Esophagus muscularis mucosa (tissue), 3 donors: ENCODE results near the gene PRSS16.

Experiments
- POLR2A ChIP-seq: fragments of 450-650 bp; IDR thresholded peaks from one replicate; pipeline ENCODE4 v1.6.1; 2017; ENCODE audit warnings: antibody characterized with exemption, moderate library complexity, mild to moderate bottlenecking, low read depth
- POLR2AphosphoS5 ChIP-seq, 2 donors: sonication (generic); formaldehyde crosslinking; IDR thresholded peaks; one replicate each; pipeline ENCODE4 v1.6.1; 2017; ENCODE audit warnings: antibody characterized with exemption in 2 of 2
- TF ChIP-seq, protein P1 (sequence below), 3 experiments: fragments of 200-600 bp in 2 of 3; fragments of 450-650 bp in 1 of 3; sonication (generic) in 2 of 3; IDR thresholded peaks; one replicate each; pipeline ENCODE4 v1.5.1; 2017 to 2019; ENCODE audit warnings: antibody characterized with exemption in 3 of 3, mild to moderate bottlenecking in 2 of 3, moderate library complexity in 1 of 3

DNA sequence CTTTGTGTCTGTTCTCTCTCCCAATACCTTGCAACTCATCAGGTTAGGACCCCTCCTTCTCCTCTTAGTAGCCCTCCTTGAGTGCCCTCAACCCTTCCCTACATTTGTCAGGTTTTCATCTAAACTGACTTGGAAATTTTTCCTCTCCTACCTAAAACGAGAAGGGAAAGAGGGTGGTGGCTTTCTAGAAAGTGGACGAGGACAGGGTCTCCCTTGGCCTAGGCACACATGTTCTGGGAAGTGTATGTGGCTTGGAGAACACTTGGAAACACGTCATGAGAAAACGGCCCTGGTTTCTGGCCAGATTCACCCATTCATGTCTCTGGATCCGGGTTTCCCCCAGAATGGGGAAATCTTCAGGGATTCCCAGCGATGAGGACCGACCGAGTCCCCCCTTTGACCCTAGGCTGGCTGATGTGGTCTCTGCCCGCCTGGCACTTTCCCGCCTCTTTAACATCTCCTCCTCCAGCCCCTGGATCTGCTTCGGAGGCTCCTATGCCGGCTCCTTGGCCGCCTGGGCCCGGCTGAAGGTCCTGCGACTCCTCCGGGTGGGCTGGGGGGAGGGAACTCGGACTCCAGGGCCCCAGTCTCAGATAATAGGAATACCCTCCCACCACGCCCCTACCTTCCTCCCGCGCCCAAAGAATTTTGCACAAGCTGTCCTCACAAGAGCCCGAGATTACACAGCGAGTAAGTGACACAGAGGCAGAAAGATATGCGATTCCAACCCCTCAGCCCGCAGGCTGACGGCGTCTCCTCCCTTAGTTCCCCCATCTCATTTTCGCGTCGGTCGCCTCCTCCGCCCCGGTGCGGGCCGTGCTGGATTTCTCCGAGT is 3.0 kb downstream of the PRSS16 start:
- TF ChIP-seq, protein P1, sequence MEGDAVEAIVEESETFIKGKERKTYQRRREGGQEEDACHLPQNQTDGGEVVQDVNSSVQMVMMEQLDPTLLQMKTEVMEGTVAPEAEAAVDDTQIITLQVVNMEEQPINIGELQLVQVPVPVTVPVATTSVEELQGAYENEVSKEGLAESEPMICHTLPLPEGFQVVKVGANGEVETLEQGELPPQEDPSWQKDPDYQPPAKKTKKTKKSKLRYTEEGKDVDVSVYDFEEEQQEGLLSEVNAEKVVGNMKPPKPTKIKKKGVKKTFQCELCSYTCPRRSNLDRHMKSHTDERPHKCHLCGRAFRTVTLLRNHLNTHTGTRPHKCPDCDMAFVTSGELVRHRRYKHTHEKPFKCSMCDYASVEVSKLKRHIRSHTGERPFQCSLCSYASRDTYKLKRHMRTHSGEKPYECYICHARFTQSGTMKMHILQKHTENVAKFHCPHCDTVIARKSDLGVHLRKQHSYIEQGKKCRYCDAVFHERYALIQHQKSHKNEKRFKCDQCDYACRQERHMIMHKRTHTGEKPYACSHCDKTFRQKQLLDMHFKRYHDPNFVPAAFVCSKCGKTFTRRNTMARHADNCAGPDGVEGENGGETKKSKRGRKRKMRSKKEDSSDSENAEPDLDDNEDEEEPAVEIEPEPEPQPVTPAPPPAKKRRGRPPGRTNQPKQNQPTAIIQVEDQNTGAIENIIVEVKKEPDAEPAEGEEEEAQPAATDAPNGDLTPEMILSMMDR (IDR thresholded peaks at IDR 0.05), result no peak
- TF ChIP-seq POLR2AphosphoS5 (IDR thresholded peaks at IDR 0.05) (no peak), POLR2A (no peak)
